Fibroblast of lung (primary cell): Measurements from ENCODE around the gene LPIN1.

Experiments used
- CTCF ChIP-seq, 2 donors: IDR thresholded peaks in 1 of 2; conservative IDR thresholded peaks in 1 of 2; 1 replicate in 1 of 2; 2 replicates in 1 of 2; pipeline ENCODE4 v1.5.1; 2011 to 2012; ENCODE audit warnings: low read length in 2 of 2, control low read depth in 1 of 2, inconsistent platforms in 1 of 2, low read depth in 1 of 2, mild to moderate bottlenecking in 1 of 2
- EZH2 ChIP-seq: IDR thresholded peaks from 2 replicates; pipeline ENCODE4 v1.5.1; 2012; ENCODE audit warnings: low read length, control low read depth, mild to moderate bottlenecking; ENCODE audit errors: missing control alignments

DNA sequence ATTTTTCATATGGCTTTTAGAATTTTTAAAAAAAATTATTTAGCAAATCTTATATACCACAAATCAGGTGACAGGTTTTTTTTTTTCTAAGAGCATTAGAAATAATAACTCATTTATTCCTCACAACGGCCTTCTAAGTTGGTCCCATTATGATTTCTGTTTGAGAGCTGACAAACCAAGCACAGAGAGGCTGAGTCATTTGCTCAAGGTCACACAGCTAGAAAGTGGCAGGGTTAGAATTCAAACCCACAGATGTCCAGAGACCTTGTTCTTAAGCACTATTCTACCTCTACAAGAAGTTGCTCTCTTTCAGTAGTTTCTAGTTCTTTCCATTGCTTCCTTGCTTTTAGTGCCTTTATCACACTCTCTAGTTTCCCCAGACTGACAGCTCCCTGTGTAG, 28.8 kb upstream of the LPIN1 start:
- no peak for TF ChIP-seq EZH2
- TF ChIP-seq CTCF (conservative IDR thresholded peaks at IDR 0.05 in 1 of 2, IDR thresholded peaks at IDR 0.05 in 1 of 2; ENCODE audit: low read depth in 1 of 2, low read length in 2 of 2) = no peak
